ENCODE measurements around the gene SELENOP.

The SELENOP gene, protein sequence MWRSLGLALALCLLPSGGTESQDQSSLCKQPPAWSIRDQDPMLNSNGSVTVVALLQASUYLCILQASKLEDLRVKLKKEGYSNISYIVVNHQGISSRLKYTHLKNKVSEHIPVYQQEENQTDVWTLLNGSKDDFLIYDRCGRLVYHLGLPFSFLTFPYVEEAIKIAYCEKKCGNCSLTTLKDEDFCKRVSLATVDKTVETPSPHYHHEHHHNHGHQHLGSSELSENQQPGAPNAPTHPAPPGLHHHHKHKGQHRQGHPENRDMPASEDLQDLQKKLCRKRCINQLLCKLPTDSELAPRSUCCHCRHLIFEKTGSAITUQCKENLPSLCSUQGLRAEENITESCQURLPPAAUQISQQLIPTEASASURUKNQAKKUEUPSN

DNA sequence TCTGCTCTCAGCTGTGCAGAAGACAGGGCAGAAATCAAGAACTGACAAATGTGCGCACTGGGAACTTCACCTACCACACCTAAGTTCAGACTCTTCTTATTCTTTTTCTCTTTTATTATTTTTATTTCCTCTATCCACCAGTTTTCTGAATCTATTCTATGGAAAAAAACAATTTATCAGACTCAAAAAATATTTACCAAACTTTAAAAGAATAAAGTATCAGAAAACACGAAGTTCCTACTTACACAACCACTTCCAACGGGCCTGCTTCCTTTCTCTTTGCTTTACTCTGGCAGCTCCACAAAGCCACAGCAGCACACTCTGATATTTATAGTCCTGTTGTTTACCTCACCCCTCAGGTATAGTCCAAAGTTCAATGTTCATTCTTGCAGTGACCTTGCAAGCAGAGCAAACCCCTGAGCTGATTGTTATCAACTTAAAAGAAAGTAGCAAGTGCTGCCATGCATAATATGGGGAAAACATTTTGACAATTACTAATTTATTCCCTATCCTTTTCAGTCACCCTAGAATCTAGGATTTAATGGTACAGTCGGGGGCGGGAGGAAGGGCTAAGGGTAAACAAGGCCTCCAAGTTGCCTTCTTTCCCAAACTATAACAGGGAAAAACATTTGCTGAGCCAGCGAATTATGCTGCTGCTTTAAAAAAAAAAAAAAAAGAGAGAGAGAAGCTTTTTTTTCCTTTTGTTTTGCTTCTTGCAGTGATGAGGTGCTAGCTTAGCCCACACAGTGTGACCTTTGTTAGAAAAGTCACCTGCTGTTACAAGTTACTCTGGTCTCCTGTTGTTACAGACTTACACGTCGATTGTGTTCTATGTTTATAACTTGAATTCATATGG lies at the start of gene SELENOP:
Gene SELENOP (minus strand): TSS at position 302 of the 856 bp plus-strand sequence. CDS start 3,539 bp downstream, outside the sequence.
- TF ChIP-seq, protein P1, sequence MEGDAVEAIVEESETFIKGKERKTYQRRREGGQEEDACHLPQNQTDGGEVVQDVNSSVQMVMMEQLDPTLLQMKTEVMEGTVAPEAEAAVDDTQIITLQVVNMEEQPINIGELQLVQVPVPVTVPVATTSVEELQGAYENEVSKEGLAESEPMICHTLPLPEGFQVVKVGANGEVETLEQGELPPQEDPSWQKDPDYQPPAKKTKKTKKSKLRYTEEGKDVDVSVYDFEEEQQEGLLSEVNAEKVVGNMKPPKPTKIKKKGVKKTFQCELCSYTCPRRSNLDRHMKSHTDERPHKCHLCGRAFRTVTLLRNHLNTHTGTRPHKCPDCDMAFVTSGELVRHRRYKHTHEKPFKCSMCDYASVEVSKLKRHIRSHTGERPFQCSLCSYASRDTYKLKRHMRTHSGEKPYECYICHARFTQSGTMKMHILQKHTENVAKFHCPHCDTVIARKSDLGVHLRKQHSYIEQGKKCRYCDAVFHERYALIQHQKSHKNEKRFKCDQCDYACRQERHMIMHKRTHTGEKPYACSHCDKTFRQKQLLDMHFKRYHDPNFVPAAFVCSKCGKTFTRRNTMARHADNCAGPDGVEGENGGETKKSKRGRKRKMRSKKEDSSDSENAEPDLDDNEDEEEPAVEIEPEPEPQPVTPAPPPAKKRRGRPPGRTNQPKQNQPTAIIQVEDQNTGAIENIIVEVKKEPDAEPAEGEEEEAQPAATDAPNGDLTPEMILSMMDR (conservative IDR thresholded peaks at IDR 0.05; ENCODE audit: low read depth, low read length) = no peak
- peak within 1 kb of the TSS; percentile 36 for H3K4me3 ChIP-seq (ENCODE audit: low read length)
- peak; percentile 48 for DNase-seq (ENCODE audit: low read depth)

DNA sequence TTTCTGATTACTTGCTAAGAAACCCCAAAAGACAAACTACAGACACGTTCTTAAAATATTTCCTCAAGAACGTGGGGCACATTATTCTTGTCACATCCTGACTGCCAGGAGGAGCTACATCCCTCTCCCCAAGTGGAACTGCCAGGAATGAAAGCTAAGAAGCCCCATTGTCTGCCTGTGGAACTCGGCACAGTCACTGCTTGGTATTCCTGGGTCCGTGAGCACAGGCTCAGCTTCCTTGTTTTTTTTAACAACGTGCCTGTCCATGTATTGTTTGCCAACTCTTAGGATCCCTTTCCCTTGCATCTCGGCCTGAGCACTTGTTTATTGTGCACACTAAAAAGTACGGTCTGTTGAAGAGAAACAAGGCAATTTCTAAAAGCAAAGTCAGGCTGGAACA lies 47.0 kb upstream of the SELENOP start:
- no peak overlapping the region for H3K4me3 ChIP-seq (ENCODE audit: low read length)
- no peak for DNase-seq (ENCODE audit: low read depth)
- TF ChIP-seq, protein P1 (conservative IDR thresholded peaks at IDR 0.05; ENCODE audit: low read depth, low read length) = no peak

DNA sequence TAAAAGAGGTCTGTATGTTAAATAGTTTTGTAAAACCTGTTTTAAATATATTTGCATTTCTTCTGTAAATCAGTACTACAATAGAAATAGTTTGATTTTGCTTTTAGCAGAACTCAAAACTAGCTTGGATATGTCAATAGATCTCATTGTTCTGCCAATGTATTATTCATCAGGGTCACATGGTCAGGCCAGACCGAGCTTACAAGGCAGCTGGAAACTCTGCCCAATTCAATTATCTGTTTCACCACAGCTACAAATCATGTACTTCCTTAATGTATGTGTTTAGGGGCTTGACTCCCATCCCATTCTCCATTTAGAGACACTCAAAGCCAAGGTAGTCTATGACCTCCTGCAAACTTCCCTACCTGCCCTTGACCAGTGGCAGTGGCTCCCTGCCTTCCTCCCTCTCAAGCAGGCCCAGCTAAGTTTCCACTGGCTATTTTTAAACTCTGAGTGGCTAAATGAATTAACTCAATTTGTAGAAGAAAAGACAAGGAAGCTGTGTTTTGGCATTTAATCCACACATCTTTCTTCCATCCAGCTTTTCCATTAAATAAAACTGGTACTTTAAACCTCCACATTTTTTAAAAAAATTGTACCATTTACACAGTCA lies 46.4 kb upstream of the SELENOP start:
- TF ChIP-seq, protein P1 (conservative IDR thresholded peaks at IDR 0.05; ENCODE audit: low read depth, low read length) = no peak
- no peak overlapping the region for H3K4me3 ChIP-seq (ENCODE audit: low read length)
- no peak for DNase-seq (ENCODE audit: low read depth)

DNA sequence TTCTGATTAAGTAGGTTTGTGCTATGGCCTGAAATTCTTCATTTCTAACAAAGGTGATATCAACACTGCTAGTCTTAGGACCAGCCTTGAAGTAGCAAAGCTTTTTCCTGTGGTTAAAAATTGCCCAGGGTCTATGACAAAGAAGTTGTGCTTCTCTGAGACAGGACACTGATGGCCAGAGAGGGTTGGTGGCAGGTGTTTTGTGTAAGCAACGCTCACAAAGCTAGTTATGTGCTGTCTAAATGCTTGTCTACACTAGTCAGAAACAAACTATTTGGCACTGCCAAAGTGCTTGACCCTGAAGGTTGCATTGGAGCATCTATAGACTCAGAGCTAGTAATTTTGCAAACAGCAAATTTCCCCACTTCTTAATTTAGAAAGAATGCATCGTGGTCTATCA lies 44.1 kb upstream of the SELENOP start:
- no peak overlapping the region for H3K4me3 ChIP-seq (ENCODE audit: low read length)
- no peak for DNase-seq (ENCODE audit: low read depth)
- TF ChIP-seq, protein P1 (conservative IDR thresholded peaks at IDR 0.05; ENCODE audit: low read depth, low read length) = no peak

DNA sequence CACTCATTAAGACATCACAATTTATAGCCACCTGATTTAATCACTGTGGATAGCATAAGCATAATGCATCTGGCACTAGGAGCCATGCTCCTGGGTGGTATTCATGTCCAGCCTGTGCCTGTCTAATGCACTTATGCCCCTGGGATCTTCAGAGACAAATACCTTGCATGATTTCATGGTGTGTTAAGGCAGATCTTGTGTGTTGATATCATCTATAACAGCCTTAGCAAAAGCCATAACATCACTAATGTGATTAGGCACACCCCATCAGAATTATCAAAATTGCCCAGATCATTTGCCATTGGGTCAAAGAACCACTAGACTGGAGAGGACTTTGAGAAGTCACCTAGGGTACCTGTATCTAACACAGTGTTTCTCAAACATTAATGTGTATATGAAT lies 43.7 kb upstream of the SELENOP start:
- no peak for DNase-seq (ENCODE audit: low read depth)
- TF ChIP-seq, protein P1 (conservative IDR thresholded peaks at IDR 0.05; ENCODE audit: low read depth, low read length) = no peak
- H3K4me3 ChIP-seq (ENCODE audit: low read length) = no peak overlapping the region

DNA sequence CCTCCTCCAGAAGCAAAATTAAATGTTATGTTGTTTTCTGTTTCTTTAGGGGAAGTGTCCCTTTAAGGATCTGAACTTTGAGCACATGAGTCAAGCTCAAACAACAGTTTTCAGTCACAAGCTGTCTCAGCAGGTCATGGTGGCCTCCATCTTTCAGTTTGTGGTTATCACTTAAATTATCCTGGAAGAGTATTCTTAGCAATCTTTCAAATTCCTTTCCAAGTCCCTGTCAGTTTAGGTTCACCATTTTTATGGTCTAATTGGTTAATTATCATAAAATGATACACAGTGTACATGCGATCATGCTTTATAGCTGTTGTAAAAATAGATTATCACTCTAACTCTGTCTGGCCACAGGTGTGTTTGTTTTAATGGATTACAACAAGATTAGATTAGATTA lies 43.1 kb upstream of the SELENOP start:
- H3K4me3 ChIP-seq (ENCODE audit: low read length) = no peak overlapping the region
- TF ChIP-seq, protein P1 (conservative IDR thresholded peaks at IDR 0.05; ENCODE audit: low read depth, low read length) = no peak
- DNase-seq (ENCODE audit: low read depth) = no peak

Data from retinal pigment epithelial cell (primary cell).